GM12873 (cell line): ENCODE results near the gene HS1BP3.

ENCODE experiments used
- TF ChIP-seq, protein P1 (sequence below): IDR thresholded peaks from 2 replicates; pipeline ENCODE4 v1.5.1; 2012; ENCODE audit warnings: low read depth, mild to moderate bottlenecking, moderate library complexity, low read length, control low read depth; ENCODE audit not compliant: insufficient read depth; ENCODE audit errors: missing control alignments

HS1BP3 gene

DNA sequence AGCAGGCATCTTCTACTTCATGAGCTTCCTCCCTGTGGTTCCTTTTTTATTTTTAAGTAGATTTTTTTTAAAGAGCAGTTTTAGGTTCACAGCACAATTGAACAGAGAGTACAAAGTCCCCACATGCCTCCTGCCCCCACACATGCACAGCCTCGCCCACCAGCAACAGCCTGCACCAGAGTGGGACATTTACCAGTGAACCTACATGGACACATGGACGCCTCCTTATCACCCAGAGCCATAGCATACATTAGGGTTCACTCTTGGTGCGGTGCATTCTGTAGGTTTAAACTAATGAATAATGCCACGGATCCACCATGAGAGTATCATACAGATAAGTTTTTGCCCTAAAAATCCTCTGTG is 40.9 kb downstream of the HS1BP3 start:
- TF ChIP-seq, protein P1, sequence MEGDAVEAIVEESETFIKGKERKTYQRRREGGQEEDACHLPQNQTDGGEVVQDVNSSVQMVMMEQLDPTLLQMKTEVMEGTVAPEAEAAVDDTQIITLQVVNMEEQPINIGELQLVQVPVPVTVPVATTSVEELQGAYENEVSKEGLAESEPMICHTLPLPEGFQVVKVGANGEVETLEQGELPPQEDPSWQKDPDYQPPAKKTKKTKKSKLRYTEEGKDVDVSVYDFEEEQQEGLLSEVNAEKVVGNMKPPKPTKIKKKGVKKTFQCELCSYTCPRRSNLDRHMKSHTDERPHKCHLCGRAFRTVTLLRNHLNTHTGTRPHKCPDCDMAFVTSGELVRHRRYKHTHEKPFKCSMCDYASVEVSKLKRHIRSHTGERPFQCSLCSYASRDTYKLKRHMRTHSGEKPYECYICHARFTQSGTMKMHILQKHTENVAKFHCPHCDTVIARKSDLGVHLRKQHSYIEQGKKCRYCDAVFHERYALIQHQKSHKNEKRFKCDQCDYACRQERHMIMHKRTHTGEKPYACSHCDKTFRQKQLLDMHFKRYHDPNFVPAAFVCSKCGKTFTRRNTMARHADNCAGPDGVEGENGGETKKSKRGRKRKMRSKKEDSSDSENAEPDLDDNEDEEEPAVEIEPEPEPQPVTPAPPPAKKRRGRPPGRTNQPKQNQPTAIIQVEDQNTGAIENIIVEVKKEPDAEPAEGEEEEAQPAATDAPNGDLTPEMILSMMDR = no peak

DNA sequence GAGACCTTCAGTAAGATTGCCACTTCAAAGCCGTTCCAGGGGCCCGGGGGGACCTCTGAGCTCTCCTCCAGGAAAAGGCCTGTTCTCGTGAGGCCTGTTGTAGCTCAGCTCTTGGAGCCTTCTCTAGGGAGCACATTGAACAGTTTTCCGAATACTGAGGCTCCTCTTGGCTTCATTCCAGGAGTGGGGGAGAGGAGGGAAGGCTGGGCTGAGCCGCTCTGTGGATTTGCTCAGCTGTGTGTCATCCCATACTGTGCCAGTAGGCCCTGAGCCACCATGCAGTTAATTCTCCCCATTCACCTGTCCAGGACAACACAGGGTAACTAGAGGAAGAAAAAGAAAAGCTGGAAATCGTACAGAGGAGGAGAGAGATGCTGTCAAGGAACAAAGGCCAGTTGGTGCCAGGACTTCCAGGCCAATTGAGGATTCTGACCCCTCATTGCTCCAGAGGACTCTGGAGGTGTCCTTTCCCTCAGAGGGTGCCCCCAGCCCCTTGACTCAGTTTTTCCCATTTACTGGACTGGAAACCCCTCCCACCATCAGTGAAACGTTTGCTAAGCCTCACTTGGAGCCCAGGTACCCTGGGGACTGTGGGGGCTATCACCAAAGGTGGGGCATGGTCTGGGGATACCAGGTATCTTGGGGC is 41.4 kb downstream of the HS1BP3 start:
- TF ChIP-seq, protein P1 = no peak

DNA sequence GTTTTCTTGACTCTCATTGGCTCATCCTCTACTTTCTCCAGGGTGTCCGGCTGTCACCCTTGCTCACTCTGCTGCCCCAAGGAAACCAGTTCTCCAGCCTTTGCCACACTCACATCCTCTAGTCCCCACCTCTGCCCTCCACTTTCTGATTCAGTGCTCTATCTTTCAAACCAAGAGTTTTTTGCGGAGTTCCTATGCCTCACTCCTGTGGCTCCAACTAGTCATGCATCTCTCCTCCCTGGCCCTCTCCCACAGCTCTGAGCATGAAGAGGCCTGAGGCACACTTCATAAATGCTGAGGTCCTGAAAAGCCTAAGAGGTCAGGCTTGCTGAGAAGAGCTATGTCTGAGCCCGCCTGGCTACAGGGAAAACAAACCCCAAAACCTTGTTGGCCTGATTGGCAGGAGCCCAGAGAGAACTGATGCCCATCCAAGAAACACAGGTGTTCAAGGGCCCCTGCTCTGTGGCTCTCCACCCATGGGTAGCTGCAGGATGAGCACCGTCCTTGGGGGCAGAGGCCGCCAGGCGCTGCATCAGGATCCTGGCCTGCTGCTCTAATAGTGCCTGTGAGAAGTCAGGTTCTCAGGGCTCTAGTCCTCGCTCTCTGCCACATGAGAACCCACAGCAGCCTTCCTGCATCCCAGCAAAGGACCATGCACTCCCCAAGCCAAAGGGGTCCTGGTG is 42.1 kb downstream of the HS1BP3 start:
- TF ChIP-seq, protein P1 = no peak

DNA sequence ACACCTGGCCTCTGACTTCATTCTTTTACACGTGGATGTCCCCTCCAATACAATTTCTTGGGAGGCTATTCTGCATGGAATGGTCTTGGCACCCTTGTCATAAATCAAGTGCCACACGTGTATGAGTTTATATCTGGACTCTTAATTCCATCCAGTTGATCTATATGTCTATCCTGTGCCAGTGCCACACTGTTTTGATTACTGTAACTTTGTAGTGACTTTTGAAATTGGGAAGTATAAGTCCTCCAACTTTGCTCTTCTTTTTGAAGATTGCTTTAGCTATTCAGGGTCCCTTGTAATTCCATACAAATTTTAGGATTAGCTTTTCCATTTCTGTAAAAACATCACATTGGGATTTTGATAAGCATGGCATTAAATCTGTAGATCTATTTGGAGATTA is 43.5 kb downstream of the HS1BP3 start:
- TF ChIP-seq, protein P1 = no peak

DNA sequence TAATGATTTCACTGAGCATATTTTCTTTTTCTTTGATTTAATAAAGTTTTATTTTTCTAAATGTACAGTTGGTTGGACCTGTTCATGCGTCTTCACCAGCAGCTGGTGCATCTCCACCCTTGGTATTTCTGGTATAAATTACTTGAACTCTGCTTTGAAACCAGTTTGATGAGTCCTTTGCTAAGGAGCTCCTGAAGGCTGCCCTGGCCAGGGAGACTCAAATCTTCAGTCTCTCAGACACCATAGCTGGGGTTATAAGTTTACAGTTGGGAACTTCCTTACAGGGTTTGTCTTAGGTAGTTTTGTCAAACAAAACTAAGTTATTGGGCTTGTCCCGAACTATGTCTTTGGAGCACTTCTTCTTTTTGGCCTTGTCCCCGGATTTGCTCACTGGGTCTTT is 44.7 kb downstream of the HS1BP3 start:
- TF ChIP-seq, protein P1 = no peak

DNA sequence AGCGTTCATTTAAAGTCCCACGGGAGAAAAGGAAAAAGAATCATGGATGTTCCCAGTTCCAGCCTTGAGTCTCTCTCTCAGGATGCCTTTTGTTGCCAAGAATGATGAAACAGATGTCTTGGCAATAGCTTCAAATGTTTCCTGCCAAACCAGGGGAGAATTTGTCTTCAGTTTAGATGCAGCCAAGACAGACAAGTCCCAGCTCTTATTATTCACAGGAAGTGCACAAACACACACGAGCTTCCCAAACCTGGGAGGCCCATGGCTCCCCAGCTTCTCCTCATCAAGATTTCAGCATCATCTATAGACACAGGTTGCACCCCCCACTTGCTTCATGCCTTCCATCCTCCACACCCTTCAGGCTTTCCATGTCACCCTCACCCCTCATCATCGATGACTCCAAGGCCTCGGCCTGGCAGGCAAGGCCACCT is 45.9 kb downstream of the HS1BP3 start:
- TF ChIP-seq, protein P1 = no peak

DNA sequence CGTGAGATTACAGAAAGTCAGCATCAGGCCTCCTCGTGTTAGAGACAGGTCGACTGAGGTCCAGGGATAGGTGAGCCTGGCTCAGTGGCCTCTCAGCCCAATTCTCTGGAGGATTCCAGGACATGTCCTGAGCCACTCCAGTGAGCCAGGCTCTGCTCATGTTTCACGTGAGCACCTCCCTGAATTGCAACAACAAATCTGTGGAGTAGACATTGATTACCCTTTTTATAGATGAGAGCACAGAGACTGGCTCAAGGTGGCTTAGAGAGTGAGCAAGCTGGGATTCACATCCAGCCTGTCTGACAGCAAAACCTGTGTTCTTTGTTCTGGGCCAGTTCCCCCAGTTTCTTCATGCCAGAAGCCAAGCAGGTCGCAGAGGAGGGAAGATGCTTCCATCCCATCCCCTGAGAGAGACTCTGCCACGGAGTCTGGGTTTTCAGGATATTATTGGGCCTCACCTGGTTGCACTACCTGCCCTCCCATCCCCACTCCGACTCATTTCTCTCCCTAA is 46.4 kb downstream of the HS1BP3 start:
- TF ChIP-seq, protein P1 = no peak
